ENCODE data around the gene RASAL2.

- no peak for TF ChIP-seq CTCF (conservative IDR thresholded peaks at IDR 0.05; ENCODE audit: low read depth, low read length)
- TF ChIP-seq POLR2A (IDR thresholded peaks at IDR 0.05; ENCODE audit: low read depth, low read length) = no peak
- no peak for TF ChIP-seq MXI1 (IDR thresholded peaks at IDR 0.05; ENCODE audit: borderline replicate concordance, low read depth, low read length)
- TF ChIP-seq ELK1 (IDR thresholded peaks at IDR 0.05; ENCODE audit: borderline replicate concordance, low read depth, low read length) = no peak
- TF ChIP-seq BHLHE40 (IDR thresholded peaks at IDR 0.05; ENCODE audit: low read depth, low read length) = no peak
- TF ChIP-seq MAFK (IDR thresholded peaks at IDR 0.05; ENCODE audit: low read depth, low read length) = no peak
- TF ChIP-seq CHD1 (IDR thresholded peaks at IDR 0.05; ENCODE audit: low read depth, low read length) = no peak
Measured at GRCh38 chr1:178342745-178343144, 248.8 kb downstream of the RASAL2 start.
